Measurements from ENCODE around the gene STRBP. TPM values are rescaled to one million over a fixed set of nuclear protein-coding genes. Genes with fewer than 3 reads are reported as not detected.

STRBP gene
- total and polyA plus RNA-seq, 9 of the 15 experiments (the other 6 are each of a cell fraction or from before 2014, with no cell fraction given) = 27.7 to 84.0 (median 70.2) TPM

GRCh38 chr9:123302348-123303214 lies 34.2 kb upstream of the STRBP start (continued):
- no peak for TF ChIP-seq ZNF384 (IDR thresholded peaks at IDR 0.05; ENCODE audit: low read depth, low read length)
- 0 out of 2 replicates have a peak, but pooled peaks have one; percentile 33 for TF ChIP-seq ZNF79 (CRISPR knock-in tag; IDR thresholded peaks at IDR 0.05; ENCODE audit: low read depth)
- TF ChIP-seq MCM7 (IDR thresholded peaks at IDR 0.05) = no peak
- no peak for TF ChIP-seq PTBP1 (IDR thresholded peaks at IDR 0.05; ENCODE audit: low read depth, low read length)
- TF ChIP-seq SRSF1 (IDR thresholded peaks at IDR 0.05; ENCODE audit: low read depth, low read length) = no peak
- no peak for TF ChIP-seq CTCFL (IDR thresholded peaks at IDR 0.05; ENCODE audit: borderline replicate concordance, insufficient read depth, low read depth, low read length, poor library complexity, severe bottlenecking)
- no peak for TF ChIP-seq HCFC1 (IDR thresholded peaks at IDR 0.05; ENCODE audit: low read depth, low read length)
- TF ChIP-seq NR2C2 (CRISPR knock-in tag; IDR thresholded peaks at IDR 0.05) = no peak
- peak; percentile 12; the same call in 1 of the 2 replicates for TF ChIP-seq NR2C2 (tag; IDR thresholded peaks at IDR 0.05)
- TF ChIP-seq HEY1 (CRISPR knock-in tag; IDR thresholded peaks at IDR 0.05; ENCODE audit: borderline replicate concordance) = no peak
- TF ChIP-seq KDM2B (CRISPR knock-in tag; IDR thresholded peaks at IDR 0.05) = no peak
- TF ChIP-seq CSDE1 (IDR thresholded peaks at IDR 0.05) = no peak
- no peak for TF ChIP-seq NCOA2 (IDR thresholded peaks at IDR 0.05; ENCODE audit: partially characterized antibody in 2 of 2)
- no peak for TF ChIP-seq ZNF347 (CRISPR knock-in tag; IDR thresholded peaks at IDR 0.05; ENCODE audit: low read depth)
- TF ChIP-seq ZEB2 (IDR thresholded peaks at IDR 0.05) = peak; percentile 81
- no peak for TF ChIP-seq KDM5B (IDR thresholded peaks at IDR 0.05; ENCODE audit: insufficient replicate concordance, low read depth, low read length)
- TF ChIP-seq CEBPB (tag; IDR thresholded peaks at IDR 0.05) = no peak
- no peak for TF ChIP-seq TARDBP (IDR thresholded peaks at IDR 0.05)
- no peak for TF ChIP-seq TBP (optimal IDR thresholded peaks at IDR 0.05; ENCODE audit: low read depth, low read length)
- peak; percentile 43; the same call in 1 of the 2 replicates for TF ChIP-seq CXXC5 (CRISPR knock-in tag; IDR thresholded peaks at IDR 0.05)
- TF ChIP-seq ZNF184 (CRISPR knock-in tag; IDR thresholded peaks at IDR 0.05) = no peak
- TF ChIP-seq SNIP1 (IDR thresholded peaks at IDR 0.05; ENCODE audit: low read depth) = no peak
- TF ChIP-seq E2F3 (CRISPR knock-in tag; IDR thresholded peaks at IDR 0.05) = no peak
- no peak for TF ChIP-seq ZNF146 (CRISPR knock-in tag; IDR thresholded peaks at IDR 0.05; ENCODE audit: unreplicated experiment)
- no peak for TF ChIP-seq RHOXF2B (CRISPR knock-in tag; conservative IDR thresholded peaks at IDR 0.05)
- TF ChIP-seq HINFP (tag; conservative IDR thresholded peaks at IDR 0.05; ENCODE audit: low read depth) = no peak
- no peak for TF ChIP-seq RUNX1 (IDR thresholded peaks at IDR 0.05; ENCODE audit: low read depth)

Data from K562 (cell line).